GM04504 (cell line): ENCODE data around the gene USP24.
A peak's percentile ranks its signal among the peaks of the same experiment; 100 is the strongest.
"Not testable (repeated sequence)": the region's sequence is repeated elsewhere in the genome, so short reads cannot be mapped to it uniquely, and the experiment has no call there.

Source experiments
- DNase-seq: peaks from one replicate; pipeline ENCODE4 v3.0.0-alpha.2; 2012; ENCODE audit warnings: low read depth

Gene USP24

DNA sequence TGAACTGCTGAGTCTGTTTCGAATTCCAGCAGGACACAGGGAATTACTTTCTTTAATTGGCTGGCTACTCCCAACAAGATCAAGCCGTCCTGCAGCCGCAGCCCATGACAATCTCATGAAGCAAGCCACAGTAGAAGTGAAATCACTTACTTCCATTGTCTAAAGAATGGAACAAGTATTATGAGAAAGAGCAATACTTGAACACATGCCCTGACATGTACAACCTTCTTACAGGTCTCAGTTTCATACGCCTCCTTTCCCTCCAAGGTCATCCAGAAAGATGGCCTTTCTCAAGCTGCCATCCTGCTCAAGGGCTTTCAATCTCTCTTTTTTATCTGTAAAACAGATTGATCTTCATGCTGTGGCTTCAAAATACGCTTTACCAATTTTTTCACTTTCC lies 90.7 kb downstream of the USP24 start:
- no peak for DNase-seq

DNA sequence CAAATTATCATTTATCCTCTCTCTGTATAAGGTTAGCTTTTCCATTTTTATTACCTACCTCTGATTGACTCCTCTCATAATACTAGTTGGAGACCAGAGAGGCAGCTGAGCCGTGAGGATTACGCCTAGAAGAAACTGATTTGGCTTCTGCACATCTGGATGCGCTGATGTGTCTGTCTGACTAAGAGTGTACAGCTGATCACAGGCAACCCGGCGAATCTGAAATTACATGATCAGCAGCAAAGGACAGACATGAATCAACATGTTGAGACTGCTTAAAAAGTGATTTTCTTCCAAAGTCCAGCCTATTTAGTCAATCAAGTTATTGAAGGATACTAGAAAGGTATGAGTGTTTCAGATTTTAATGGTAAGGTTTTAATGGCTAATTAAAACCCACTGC lies 94.6 kb downstream of the USP24 start:
- no peak for DNase-seq

DNA sequence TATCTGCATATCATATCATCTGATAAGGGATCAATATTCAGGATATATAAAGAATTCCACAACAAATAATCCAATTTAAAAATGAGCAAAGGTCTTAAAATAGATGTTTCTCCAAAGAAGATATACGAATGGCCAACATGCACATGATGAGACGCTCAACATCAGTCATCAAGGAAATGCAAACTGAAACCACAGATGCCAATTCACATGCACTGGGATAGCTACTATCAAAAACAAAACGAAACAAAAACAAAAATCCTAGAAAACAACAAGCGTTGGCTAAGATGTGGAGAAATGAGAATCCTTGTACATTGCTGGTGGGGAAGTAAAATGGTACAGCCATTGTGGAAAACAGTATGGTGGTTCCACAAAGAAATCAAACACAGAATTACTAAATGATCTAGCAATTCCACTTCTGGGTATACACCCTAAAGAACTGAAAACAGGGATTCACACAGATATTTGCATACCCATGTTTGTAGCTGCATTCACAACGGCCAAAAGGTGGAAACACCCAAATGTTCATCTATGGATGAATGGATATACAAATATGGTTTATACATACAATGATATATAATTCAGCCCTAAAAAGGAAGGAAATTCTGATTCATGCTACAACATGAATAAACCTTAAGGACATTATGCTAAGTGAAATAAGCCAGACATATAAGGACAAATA lies 96.4 kb downstream of the USP24 start:
- no peak for DNase-seq

DNA sequence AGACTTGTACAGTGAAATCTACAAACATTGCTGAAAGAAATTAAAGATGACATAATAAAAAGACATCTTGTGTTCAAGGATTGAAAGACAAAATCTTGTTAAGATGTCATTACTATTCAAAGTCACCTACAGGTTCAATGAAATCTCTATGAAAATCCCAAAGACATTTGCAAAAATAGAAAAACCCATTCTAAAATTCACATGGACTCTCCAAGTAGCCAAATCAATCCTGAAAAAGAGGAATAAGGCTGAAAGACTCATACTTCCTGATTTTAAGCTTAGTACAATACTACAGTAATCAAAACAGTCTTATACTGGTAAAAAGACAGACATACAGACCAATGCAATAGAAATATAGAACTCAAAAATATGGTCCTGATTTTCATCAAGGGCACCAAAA lies 97.2 kb downstream of the USP24 start:
- no peak for DNase-seq

DNA sequence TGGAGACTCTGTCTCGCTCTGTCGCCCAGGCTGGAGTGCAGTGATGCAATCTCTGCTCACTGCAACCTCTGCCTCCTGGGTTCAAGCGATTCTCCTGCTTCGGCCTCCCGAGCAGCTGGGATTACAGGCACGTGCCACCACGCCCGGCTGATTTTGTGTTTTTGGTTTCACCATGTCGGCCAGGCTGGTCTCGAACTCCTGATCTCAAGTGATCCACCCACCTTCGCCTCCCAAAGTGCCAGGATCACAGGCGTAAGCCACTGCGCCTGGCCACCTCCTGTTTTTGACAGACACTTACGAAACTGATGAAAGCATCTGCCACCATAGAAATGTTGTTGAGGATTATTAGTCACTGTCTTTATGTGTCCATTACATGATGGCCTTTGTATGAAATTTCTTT lies 106.2 kb downstream of the USP24 start:
- not testable (repeated sequence) for DNase-seq

DNA sequence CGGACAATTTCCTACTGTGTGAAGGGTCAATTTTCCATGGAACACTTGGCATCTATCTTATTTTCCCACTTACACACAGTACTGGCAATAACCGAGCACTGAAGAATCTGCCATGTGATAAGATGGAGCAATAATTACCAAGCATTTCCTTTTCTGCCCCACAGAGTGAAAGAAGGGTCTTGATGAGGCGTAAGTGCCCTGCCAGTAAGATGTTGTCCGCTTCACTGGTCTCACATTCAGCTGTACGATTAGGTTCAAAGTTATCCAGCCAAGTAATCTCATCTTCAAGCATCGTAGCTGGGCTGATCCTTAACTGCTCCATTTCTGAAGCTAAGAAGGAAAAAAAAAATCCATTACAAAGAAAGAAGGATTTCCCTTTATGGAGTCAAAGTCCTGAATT lies 108.1 kb downstream of the USP24 start:
- no peak for DNase-seq

DNA sequence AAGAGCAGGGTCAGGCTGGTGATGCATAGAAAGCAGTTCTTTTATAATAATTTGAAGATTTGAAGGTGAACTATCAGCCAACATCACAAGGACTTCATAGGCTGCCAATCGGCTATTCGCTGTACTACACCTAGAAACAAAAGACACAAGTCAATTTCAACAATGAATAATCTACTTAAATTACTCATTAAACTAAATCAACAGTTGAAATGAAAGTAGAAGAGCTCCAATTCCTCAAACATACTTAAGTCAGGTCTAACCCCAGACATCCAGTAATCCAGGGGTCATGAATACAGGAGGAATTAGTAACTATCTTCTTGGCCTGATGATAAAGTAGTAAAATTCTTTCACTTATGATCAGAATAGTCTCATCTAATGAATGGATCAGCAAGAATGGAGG lies 111.3 kb downstream of the USP24 start:
- DNase-seq: no peak

DNA sequence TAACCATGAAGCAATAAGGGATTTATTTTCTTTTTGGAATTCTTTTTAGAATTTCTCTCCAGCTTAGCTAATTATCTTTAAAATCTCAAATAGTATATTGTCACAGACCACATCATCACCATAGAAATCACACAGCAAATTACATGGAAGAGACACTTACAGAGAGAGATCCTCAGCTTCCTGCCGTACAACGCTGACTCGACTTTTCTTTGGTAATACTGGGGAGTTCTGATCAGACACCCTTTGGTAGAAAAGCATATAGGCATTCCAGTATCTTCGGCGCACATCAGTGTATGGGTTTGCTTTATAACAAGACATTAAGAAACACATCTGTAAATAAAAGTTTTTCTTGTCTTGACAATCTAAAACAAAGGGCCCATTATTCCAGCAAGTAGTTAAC lies 120.1 kb downstream of the USP24 start:
- no peak for DNase-seq

DNA sequence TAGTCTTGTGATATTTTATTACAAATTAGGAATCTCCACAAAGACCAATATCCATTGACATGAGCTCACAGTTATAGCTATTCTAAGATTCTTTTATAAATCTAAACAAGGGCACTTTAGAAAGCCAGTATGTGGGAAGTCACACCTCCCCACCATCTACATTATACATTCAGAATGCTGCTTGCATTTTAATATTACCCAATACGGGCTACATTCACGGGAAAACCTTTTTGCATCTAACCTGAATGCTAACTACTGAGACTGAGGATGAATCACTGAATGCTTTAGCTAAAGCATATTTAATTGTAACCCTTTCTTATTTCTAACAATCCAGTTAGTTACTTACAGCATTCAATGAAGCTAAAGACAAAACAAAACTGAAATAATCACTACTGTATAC lies 122.7 kb downstream of the USP24 start:
- no peak for DNase-seq

DNA sequence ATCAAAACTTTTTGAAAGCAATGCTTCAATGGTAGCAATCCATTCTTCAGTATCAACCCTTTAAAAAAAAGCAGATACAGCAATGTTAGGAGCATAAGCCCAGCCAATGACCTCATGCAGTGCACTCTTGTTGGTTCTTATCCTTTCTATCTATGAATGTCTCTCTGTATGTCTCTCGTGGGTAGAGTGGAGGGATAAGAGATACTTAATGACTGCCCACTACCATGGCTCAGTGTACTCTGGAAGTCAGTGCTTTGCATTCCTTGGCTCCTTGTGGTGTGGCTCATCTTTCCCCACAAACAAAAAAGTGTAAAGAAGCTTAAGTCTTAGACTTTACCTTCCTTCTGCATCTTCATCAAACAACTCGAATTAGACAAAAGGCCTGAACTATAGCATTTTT lies 125.5 kb downstream of the USP24 start:
- no peak for DNase-seq

DNA sequence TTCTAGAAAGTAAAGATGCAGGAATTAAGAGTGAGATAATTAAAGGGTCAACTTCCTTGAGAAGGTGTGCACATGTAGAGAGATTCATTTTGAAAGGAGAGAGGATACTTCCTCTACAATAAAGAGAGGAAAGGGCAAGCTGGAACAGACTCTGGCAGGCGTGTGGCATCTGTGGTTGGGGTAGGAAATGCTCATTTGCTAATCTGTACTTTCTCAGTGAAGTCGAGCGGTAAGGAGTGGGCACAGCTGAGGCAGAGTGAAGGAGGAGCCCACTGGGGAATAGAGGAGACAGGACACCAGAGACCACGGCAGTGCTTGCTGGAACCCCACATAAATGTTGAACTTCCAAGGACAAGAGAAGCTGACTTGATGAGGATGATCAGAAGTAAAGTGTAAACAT lies 126.8 kb downstream of the USP24 start:
- no peak for DNase-seq

DNA sequence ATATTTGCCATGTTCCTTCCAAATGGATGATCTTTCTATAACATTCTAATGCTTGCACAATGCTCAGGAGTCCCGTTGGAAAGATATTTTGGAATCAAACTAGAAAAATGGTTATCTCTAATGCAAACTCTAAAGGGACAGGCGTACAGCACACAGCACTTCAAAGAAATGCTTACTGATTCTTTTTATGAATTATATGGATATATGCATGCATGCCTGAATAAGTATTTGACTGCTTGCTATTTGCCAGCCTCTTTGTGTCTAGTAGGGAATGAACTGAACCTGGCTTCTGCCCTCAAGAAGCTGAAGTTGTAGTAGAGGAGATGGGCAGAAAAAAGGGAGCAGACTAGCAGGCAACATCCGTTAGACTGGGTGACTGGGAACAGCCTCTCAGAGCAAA lies 127.7 kb downstream of the USP24 start:
- DNase-seq: no peak

DNA sequence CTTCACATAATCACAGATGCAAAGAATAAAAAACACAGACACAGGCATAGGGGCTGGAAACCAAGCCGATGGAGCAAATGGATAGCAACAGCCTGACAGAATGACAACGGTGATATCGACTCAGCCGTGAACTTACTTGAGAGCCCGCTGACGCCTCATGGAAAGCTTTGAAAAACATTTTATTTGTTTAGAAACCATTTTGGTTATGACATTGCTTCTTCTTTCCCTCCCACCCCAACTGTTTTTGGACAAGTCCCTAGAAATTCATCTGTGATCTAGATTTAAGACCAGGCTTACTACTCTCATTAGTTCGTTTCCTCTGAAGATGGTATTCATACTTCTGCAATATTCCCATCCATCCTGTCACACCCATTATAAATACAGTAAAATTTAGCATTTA lies 130.9 kb downstream of the USP24 start:
- DNase-seq: no peak

DNA sequence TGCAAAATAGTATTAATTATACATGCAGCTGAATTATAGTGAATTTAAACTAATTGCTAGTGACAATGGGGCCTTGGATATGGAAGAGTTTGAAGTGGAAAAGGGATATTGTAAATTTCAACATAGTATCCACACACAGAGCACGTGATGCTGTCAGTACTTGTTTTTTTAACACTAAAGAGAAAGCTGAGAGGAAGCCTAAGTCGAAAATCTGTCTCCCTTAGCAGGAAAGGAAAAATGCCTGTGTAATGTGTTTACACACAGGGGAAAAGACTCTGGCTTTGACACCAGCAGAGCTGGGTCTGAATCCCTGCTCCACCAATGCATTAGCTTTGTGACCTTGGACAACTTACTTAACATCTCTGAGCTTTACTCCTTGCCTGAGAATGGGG lies 133.3 kb downstream of the USP24 start:
- no peak for DNase-seq

DNA sequence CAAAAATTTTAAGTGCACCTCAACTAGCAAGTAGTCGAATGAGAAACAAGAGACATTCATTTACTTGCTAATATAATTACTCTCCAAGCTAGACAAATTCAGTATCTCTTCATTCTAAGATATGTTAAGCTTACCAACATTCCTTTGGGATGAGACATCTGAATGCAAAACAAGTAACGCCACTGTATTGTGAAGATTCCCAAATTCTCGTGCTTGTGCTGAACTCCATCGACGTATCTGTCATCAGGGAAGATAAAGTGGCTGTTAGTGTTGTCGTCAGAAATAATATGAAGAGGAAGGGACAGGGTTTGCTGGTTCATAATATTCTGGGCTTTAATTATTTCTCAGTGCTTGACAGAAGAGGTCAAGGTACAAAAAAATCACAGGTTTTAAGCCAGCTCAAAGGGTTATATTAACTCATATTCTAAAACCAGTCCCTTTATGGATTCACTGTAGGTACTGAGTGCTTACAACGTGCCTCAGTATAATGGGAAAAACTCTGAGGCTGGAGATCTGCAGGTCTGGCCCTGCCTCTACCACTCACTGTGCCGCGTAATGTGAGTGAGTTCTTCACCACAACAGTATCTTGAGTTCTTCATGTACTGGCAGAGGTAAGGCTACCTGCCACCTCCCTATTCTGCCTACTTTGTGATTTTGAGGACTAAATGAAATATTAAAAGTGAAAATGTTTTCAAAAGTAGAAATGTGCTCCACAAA lies 133.8 kb downstream of the USP24 start:
- DNase-seq: peak; percentile 10

DNA sequence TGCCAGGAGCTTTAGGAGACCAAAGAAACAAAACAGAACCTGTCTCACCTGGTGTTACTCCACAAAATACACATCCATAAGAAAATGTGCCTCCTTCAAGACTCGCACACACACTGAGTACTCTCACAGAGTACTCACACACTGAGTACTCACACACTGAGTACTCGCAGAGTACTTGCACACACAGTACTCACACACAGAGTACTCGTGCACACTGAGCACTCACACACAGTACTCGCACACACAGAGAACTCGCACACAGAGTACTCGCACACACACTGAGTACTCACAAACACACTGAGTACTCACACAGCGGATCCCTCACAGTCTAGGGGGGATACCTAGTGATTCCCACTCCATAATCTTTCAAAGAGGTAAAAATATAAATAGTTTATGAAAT lies 135.5 kb downstream of the USP24 start:
- no peak for DNase-seq

DNA sequence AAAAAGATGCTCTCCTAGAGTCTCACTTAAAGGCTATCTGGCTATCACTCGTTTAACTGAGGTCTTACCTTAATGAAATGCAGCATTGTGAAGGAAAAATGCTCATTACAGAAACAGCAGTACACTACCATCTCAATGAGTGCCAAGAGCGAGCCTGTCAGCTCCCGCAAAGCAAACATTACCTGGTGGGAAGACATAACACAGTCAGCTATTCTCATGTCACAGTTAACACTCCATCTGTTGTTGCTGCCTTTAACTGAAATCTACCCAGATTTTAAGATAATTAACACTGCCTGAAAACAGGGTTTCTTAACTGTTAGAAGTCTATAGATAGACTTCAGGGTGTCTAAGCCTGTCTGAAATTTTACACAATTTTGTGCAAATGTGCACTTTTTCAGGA lies 136.7 kb downstream of the USP24 start:
- DNase-seq: no peak

DNA sequence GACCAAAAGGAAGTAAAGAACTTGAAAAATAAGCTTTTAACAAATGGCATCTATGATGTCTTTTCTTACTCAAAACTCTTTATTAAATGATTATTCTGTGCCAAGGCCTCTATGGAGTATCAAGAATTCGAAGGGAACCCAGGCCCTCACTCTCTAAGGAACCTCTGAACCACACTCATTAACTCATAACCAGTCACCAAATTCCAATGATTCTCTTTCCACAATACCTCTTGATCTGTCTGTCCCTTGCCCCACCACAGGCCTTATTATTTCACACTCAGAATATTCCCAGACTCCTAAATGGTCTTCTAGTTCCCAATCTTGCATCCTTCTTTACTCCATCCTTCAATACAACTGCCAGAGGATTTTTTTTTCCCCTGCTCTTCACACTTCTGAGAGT lies 138.8 kb downstream of the USP24 start:
- no peak for DNase-seq

DNA sequence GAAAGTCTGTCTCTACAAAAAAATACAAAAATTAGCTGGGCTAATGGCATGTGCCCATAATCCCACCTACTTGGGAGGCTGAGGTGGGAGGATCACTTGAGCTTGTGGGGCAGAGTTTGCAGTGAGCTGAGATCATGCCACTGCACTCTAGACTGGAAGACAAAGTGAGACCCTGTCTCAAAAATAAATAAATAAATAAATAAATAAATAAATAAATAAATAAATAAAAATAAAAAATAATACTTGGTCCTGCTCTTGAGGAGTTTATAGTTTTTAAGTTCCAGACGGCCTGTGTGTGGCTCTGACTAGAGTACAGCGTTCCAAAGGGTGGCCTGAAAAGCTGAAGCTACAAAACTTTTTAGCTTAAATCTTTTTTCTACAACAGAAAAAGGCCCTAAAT lies 140.7 kb downstream of the USP24 start:
- DNase-seq: no peak

DNA sequence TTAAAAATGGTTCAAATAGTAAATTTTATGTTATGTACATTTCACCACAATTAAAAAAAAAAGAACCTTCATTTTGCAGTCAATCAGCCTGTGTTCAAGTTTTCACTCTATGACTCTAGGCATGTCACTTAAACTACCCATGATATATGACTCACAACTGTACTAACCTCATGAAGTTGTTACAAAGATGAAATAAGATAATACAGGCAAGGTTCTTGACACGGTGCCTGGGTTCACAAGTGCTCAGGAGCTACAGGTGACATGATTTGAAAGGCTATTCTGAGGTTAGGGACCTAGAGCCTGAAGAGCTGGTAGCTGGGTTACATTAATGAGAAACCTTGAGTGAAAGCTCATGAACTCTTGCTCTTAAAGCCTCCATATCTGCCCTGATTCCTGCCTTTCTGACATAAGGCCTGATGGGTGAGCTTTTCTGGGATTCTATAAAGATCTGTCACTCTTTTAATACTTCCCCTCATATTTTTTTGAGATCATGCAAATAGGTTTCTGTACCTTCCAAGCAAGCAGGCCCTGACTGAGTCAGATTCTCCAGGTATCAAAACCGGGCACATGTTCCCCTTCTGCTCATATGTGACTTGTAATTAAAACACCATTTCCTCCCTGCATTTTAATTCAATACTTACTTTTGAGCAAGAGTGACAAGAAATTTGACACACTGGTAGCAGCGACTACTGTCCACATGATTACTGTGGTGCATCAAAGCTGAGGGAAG lies 141.8 kb downstream of the USP24 start:
- DNase-seq: no peak

DNA sequence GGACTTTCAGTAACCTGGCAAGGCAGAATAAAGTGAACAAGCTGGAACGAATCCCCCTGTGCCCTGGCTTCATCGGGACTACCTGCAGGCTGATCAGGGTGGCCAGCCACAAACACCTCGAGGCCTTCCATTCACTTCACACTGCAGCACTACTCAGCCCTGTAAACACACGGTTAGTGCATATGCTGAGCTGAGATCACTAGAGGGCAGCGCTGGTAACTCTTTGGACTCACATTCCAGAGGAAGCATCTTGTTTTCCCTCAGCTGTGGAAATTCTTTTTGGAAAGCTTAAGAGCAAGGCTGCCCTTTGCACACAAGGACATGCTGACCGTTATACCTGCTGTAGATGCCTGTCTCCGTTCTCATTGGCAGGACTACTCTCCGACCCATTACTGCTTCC lies 143.7 kb downstream of the USP24 start:
- peak; percentile 8 for DNase-seq

DNA sequence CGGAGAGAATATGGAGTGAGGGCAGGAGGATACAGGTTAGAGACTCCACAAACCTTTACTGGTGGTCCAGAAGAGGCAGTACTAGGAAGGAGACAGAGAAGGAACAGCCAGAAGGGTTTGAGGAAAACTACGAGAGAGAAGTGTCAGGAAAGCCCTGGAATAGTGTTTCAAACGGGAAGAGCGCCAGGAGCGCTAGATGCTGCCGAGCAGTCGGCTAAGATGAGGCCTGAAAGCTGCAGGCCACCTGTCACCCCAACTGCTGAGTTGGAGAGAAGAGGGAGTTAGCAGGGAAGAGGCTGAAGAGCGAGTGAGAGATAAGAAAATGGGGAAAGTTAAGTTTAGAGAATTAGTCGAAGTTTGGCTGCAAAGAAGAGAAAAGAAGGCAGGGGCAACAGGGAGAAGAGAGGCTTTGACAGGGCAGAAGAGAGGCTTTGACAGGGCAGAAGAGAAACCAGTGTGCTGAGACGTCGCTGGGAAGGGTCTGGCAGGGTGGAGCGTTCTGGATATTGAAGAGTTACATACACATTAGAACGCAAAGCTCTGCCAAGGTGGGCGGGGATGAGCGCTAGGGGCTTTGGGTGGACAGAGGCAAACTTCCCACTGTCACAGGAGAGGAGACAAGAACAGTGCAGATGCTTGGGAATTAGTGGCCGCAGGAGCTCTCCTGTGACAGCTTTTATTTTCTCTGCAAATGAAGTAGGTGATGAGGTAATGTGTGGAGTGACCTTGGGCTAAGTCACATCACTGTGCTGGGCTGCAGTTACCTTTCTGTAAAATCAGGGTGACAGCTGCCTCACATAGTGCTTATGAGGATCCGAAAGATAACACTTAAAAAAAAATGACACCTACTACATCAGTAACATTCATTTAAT lies 144.6 kb downstream of the USP24 start:
- DNase-seq: no peak
